Esophagus squamous epithelium (tissue), 4 donors: ENCODE data around the gene CCDC33.

Source experiments
- POLR2A ChIP-seq, 4 donors: fragments of 450-650 bp; IDR thresholded peaks; one replicate each; pipeline ENCODE4 v1.6.1; 2017; ENCODE audit warnings: antibody characterized with exemption in 4 of 4, mild to moderate bottlenecking in 4 of 4, moderate library complexity in 3 of 4
- TF ChIP-seq, protein P1 (sequence below), 6 experiments: fragments of 450-650 bp in 4 of 6; fragments of 200-600 bp in 2 of 6; sonication (generic) in 2 of 6; IDR thresholded peaks; one replicate each; pipeline ENCODE4 v1.5.1; 2016 to 2019; ENCODE audit warnings: antibody characterized with exemption in 6 of 6, mild to moderate bottlenecking in 4 of 6, moderate library complexity in 4 of 6

DNA sequence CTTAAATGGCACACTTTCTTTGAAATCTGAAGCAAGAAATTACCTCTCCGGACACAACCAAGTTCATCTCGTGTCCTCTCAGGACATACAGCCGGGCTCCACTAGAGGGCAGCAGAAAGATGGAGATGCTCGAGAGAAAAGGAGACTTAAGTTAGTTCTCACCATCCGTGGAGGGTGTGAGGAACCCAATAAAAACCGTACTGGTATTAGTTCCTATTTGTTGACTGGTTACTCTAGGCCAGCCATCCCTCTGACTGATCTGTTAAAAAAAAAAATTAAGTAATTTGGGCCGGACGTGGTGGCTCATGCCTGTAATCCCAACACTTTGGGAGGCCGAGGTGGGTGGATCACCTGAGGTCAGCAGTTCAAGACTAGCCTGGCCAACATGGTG is 139.2 kb downstream of the CCDC33 start:
- TF ChIP-seq, protein P1, sequence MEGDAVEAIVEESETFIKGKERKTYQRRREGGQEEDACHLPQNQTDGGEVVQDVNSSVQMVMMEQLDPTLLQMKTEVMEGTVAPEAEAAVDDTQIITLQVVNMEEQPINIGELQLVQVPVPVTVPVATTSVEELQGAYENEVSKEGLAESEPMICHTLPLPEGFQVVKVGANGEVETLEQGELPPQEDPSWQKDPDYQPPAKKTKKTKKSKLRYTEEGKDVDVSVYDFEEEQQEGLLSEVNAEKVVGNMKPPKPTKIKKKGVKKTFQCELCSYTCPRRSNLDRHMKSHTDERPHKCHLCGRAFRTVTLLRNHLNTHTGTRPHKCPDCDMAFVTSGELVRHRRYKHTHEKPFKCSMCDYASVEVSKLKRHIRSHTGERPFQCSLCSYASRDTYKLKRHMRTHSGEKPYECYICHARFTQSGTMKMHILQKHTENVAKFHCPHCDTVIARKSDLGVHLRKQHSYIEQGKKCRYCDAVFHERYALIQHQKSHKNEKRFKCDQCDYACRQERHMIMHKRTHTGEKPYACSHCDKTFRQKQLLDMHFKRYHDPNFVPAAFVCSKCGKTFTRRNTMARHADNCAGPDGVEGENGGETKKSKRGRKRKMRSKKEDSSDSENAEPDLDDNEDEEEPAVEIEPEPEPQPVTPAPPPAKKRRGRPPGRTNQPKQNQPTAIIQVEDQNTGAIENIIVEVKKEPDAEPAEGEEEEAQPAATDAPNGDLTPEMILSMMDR (IDR thresholded peaks at IDR 0.05) = peak; percentile 71 to 89 (median 86)
- no peak for TF ChIP-seq POLR2A (IDR thresholded peaks at IDR 0.05)
